Measurements from ENCODE around the gene ACOX2. TPM values are rescaled to one million over a fixed set of nuclear protein-coding genes. Genes with fewer than 3 reads are reported as not detected.

Gene ACOX2
- total and polyA plus RNA-seq, 2 donors (not counting 3 experiments of a cell fraction or from before 2014, with no cell fraction given), result 1.5 to 10.5 TPM

DNA sequence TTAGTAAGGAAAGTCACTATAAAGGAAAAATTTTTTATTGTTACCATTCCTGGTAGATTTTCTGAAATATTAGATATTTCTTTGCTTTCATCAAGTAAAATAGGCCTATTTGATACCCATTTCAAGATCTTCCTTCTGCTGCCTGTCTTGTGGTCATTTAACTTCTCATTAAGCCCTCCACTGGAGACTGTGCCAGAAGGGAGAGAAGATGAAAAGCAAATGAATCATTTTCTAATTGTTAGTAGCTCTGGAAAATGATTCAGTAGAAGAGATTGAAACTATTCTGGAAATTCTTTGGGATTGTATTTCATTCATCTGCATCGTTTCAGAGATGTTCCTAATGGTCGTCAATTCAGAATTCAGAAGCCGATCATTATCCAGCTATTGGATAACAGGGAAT, 41.9 kb downstream of the ACOX2 start:
- Histone ChIP-seq H3K79me2 (ENCODE audit: control insufficient read depth, insufficient read depth, low read length) (peaks cover 41% of the 10 kb centered on the region), H3K9me3 (replicated peaks; ENCODE audit: control insufficient read depth, insufficient read depth, low read length) (no peaks in the 10 kb centered on the region), H3K9me1 (replicated peaks; ENCODE audit: control insufficient read depth, extremely low read depth, insufficient read depth, low read length) (no peaks in the 10 kb centered on the region), H3K36me3 (ENCODE audit: control insufficient read depth in 2 of 2, extremely low read depth in 1 of 2, insufficient read depth in 2 of 2, low read length in 2 of 2) (no peaks in the 10 kb centered on the region), H3K4me1 (ENCODE audit: control insufficient read depth, extremely low read depth, insufficient read depth, low read length) (peaks cover 12% of the 10 kb centered on the region), H3K27me3 (ENCODE audit: control insufficient read depth in 2 of 2, insufficient read depth in 2 of 2, low read length in 2 of 2) (no peaks in the 10 kb centered on the region), H3K9ac (replicated peaks; ENCODE audit: extremely low read depth, insufficient read depth, low read length) (no peak overlapping the region), H3K4me2 (ENCODE audit: insufficient read depth, low read length) (no peak overlapping the region), H2AFZ (ENCODE audit: low read depth, low read length) (no peak overlapping the region), H3K27ac (ENCODE audit: insufficient read depth, low read depth, low read length) (no peak overlapping the region), H4K20me1 (replicated peaks; ENCODE audit: control insufficient read depth, extremely low read depth, insufficient read depth, low read length) (no peaks in the 10 kb centered on the region), H3K4me3 (replicated peaks in 1 of 3; ENCODE audit: insufficient read depth in 1 of 3, low read depth in 1 of 3, low read length in 3 of 3) (no peak overlapping the region)
- FAIRE-seq, result no peak
- BruUV-seq (replicated peaks), result no TSS peak
- dilution Hi-C loops (cut with MboI; ENCODE audit: extremely low pct_ligation_motif_present, low sequenced_read_pairs), result no loop called here
- DNase-seq (ENCODE audit: low read depth, low spot score), result no peak
- TF ChIP-seq POLR2A (IDR thresholded peaks at IDR 0.05; ENCODE audit: low read depth, low read length) (no peak), POLR2AphosphoS5 (IDR thresholded peaks at IDR 0.05; ENCODE audit: insufficient read depth, low read depth, low read length) (no peak), EZH2 (IDR thresholded peaks at IDR 0.05; ENCODE audit: borderline replicate concordance, low read depth, low read length, severe bottlenecking) (no peak), CTCF (IDR thresholded peaks at IDR 0.05; ENCODE audit: extremely low read depth in 1 of 2, insufficient read depth in 1 of 2, low read depth in 1 of 2, low read length in 2 of 2) (no peak), JUN (IDR thresholded peaks at IDR 0.05; ENCODE audit: borderline replicate concordance, insufficient read depth, insufficient read length, low read depth) (no peak), FOS (IDR thresholded peaks at IDR 0.05; ENCODE audit: borderline replicate concordance, insufficient read depth, low read length) (no peak), GATA2 (IDR thresholded peaks at IDR 0.05; ENCODE audit: insufficient read depth, insufficient read length, low read depth, low read length) (no peak), MYC (IDR thresholded peaks at IDR 0.05; ENCODE audit: low read depth, low read length) (no peak)
- TF ChIP-seq, protein P1, sequence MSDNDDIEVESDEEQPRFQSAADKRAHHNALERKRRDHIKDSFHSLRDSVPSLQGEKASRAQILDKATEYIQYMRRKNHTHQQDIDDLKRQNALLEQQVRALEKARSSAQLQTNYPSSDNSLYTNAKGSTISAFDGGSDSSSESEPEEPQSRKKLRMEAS (IDR thresholded peaks at IDR 0.05; ENCODE audit: insufficient read depth, insufficient read length), result no peak
- intact Hi-C loops (cut with micrococcal nuclease), result no loop called here
- ChIA-PET CTCF (interaction anchor here (0.9 to 4.7 kb wide), 6 partner anchors 8 to 135 kb away, joined by 3 to 27 read pairs (median 3); no protein-coding TSS in a partner anchor), POLR2A (no interaction called here)
